Suprapubic skin (tissue), 4 donors: ENCODE measurements around the gene TECPR1. TPM values are rescaled to one million over a fixed set of nuclear protein-coding genes. Genes with fewer than 3 reads are reported as not detected.

Experiments used
- DNase-seq, 2 donors: peaks; one replicate each; pipeline ENCODE4 v3.0.0-alpha.2; 2019; ENCODE audit warnings: low spot score in 2 of 2
- H3K27ac ChIP-seq: fragments of 200-600 bp; sonication (generic); one replicate; pipeline ENCODE4 v1.5.1; 2019
- H3K27me3 ChIP-seq: fragments of 200-600 bp; sonication (generic); one replicate; pipeline ENCODE4 v1.5.1; 2019
- H3K36me3 ChIP-seq: fragments of 200-600 bp; sonication (generic); one replicate; pipeline ENCODE4 v1.5.1; 2019
- H3K4me1 ChIP-seq: fragments of 200-600 bp; sonication (generic); one replicate; pipeline ENCODE4 v1.5.1; 2019
- H3K4me3 ChIP-seq: fragments of 200-600 bp; sonication (generic); one replicate; pipeline ENCODE4 v1.5.1; 2019; ENCODE audit warnings: mild to moderate bottlenecking
- H3K9me3 ChIP-seq: fragments of 200-600 bp; sonication (generic); one replicate; pipeline ENCODE4 v1.5.1; 2019
- EP300 ChIP-seq: sonication (generic); formaldehyde crosslinking; IDR thresholded peaks from one replicate; pipeline ENCODE4 v1.6.1; 2017; ENCODE audit warnings: antibody characterized with exemption
- POLR2A ChIP-seq, 2 donors: fragments of 450-650 bp; IDR thresholded peaks; one replicate each; pipeline ENCODE4 v1.6.1; 2017; ENCODE audit warnings: antibody characterized with exemption in 2 of 2, mild to moderate bottlenecking in 2 of 2, moderate library complexity in 2 of 2
- POLR2AphosphoS5 ChIP-seq, 3 donors: sonication (generic); formaldehyde crosslinking; IDR thresholded peaks; one replicate each; pipeline ENCODE4 v1.6.1; 2017; ENCODE audit warnings: antibody characterized with exemption in 3 of 3
- WGBS: methylation state at CpG from one replicate; pipeline ENCODE4 v1.1.5; 2018; 5-methylcytosine and 5-hydroxymethylcytosine counted together
- total RNA-seq, 4 donors: library from RNA; depleted of rRNA; stranded (reverse); fragments of >200 nt; gene quantifications; one replicate each; pipeline ENCODE4 v1.1.0, GENCODE V29; 2016
- TF ChIP-seq, protein P1 (sequence below), 2 donors: fragments of 200-600 bp in 1 of 2; fragments of 450-650 bp in 1 of 2; sonication (generic) in 1 of 2; IDR thresholded peaks; one replicate each; pipeline ENCODE4 v1.5.1; 2016 to 2019; ENCODE audit warnings: antibody characterized with exemption in 2 of 2, mild to moderate bottlenecking in 1 of 2, moderate library complexity in 1 of 2

TECPR1 gene
- total RNA-seq, 4 donors from 2014 or later: 15.3 to 20.9 (median 16.5) TPM

- no peaks in the 10 kb centered on the region for H3K9me3 ChIP-seq
- peaks cover 20% of the 10 kb centered on the region for H3K4me1 ChIP-seq
- H3K4me3 ChIP-seq: no peak overlapping the region
- TF ChIP-seq POLR2AphosphoS5 (IDR thresholded peaks at IDR 0.05) (no peak), POLR2A (IDR thresholded peaks at IDR 0.05) (no peak), EP300 (no peak)
- TF ChIP-seq, protein P1, sequence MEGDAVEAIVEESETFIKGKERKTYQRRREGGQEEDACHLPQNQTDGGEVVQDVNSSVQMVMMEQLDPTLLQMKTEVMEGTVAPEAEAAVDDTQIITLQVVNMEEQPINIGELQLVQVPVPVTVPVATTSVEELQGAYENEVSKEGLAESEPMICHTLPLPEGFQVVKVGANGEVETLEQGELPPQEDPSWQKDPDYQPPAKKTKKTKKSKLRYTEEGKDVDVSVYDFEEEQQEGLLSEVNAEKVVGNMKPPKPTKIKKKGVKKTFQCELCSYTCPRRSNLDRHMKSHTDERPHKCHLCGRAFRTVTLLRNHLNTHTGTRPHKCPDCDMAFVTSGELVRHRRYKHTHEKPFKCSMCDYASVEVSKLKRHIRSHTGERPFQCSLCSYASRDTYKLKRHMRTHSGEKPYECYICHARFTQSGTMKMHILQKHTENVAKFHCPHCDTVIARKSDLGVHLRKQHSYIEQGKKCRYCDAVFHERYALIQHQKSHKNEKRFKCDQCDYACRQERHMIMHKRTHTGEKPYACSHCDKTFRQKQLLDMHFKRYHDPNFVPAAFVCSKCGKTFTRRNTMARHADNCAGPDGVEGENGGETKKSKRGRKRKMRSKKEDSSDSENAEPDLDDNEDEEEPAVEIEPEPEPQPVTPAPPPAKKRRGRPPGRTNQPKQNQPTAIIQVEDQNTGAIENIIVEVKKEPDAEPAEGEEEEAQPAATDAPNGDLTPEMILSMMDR (IDR thresholded peaks at IDR 0.05): peak; percentile 43 to 72
- DNase-seq: peak in 1 of 2 donors; percentile 69
- 34% methylated on average over 11 of the region's 14 CpGs for WGBS
- no peaks in the 10 kb centered on the region for H3K27me3 ChIP-seq
- H3K27ac ChIP-seq: peak overlapping the region; percentile 58
- peaks cover 29% of the 10 kb centered on the region for H3K36me3 ChIP-seq
Measured at GRCh38 chr7:98294798-98295382, 42.9 kb upstream of the TECPR1 start.

GRCh38 chr7:98294326-98294725, 42.3 kb upstream of the TECPR1 start:
- no peaks in the 10 kb centered on the region for H3K9me3 ChIP-seq
- H3K27me3 ChIP-seq: no peaks in the 10 kb centered on the region
- no peak overlapping the region for H3K27ac ChIP-seq
- WGBS: 80% methylated on average over 15 of the region's 15 CpGs
- no peak overlapping the region for H3K4me3 ChIP-seq
- peaks cover 24% of the 10 kb centered on the region for H3K4me1 ChIP-seq
- TF ChIP-seq POLR2AphosphoS5 (IDR thresholded peaks at IDR 0.05) (no peak), EP300 (no peak), POLR2A (IDR thresholded peaks at IDR 0.05) (no peak)
- TF ChIP-seq, protein P1 (IDR thresholded peaks at IDR 0.05): no peak
- peaks cover 29% of the 10 kb centered on the region for H3K36me3 ChIP-seq
- DNase-seq: no peak

DNA sequence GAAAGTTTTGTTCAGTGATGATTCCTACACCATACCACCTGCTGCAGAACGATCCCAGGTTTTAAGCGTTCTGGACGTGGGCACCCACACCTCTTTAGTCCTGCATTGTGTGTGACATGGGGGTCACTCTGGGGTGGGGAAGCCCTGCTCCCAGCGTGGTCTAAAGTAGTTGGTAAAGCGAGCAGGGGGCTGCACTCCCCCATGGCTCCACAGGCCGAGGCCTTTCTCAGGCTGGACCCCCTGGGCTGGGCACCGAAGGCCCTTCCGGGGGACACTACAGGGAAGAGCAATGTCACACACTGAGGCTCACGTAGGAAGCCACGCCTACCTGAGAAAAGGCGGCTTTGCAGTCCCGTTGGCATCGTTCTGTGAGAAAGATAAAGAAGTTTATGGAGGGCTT, 41.7 kb upstream of the TECPR1 start:
- Histone ChIP-seq H3K4me3 (no peak overlapping the region), H3K9me3 (no peaks in the 10 kb centered on the region), H3K27ac (no peak overlapping the region), H3K36me3 (peaks cover 35% of the 10 kb centered on the region), H3K27me3 (no peaks in the 10 kb centered on the region), H3K4me1 (peaks cover 30% of the 10 kb centered on the region)
- 92% methylated on average over 13 of the region's 13 CpGs for WGBS
- TF ChIP-seq POLR2AphosphoS5 (IDR thresholded peaks at IDR 0.05): no peak
- TF ChIP-seq POLR2A (IDR thresholded peaks at IDR 0.05): no peak
- TF ChIP-seq, protein P1 (IDR thresholded peaks at IDR 0.05): no peak
- TF ChIP-seq EP300: no peak
- DNase-seq: no peak

DNA sequence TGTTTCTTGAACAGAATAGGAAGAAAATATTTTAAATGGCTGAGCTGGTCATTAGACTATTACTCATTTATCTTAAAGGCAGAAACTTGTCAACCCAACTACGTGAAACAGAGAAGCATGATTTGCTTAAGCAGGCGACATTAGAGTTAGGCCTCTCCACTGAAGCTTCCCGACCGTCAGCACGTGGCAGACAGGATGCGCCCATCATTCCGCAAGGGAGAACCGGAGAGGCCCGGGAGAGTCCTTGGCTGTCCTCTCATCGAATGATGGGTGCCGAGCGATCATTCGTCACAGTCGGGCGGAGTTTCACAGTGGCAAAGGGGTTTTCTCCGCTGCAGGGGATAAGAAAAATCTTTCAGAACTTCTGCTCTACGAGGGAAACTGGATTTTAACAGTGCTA, 41.2 kb upstream of the TECPR1 start:
- TF ChIP-seq EP300 (no peak), POLR2AphosphoS5 (IDR thresholded peaks at IDR 0.05) (no peak), POLR2A (IDR thresholded peaks at IDR 0.05) (no peak)
- TF ChIP-seq, protein P1 (IDR thresholded peaks at IDR 0.05): no peak
- Histone ChIP-seq H3K4me1 (peaks cover 35% of the 10 kb centered on the region), H3K27ac (no peak overlapping the region), H3K4me3 (no peak overlapping the region), H3K9me3 (no peaks in the 10 kb centered on the region), H3K27me3 (no peaks in the 10 kb centered on the region), H3K36me3 (peaks cover 38% of the 10 kb centered on the region)
- 85% methylated on average over 17 of the region's 17 CpGs for WGBS
- DNase-seq: no peak

DNA sequence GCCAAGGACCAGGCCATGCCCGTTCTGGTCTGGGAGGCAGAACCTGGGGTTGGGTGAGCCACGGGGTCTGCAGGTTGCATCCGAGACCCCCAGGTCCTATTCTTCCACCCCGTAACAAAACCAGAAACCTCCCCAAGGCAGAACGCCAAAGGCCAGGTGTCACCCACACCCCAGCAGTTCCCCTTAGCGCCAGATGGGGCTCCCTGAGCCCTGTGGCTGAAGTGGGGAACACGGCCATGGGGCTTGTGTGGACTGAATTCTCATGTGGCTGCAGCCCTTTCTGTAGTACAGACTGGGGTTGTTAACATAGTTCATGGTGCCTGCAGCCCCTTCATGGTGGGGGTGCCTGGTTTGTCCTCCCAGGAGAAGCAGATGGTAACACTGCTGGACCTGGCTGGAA, 39.7 kb upstream of the TECPR1 start:
- DNase-seq: no peak
- Histone ChIP-seq H3K36me3 (peaks cover 38% of the 10 kb centered on the region), H3K4me1 (peaks cover 50% of the 10 kb centered on the region), H3K4me3 (no peak overlapping the region), H3K27me3 (no peaks in the 10 kb centered on the region), H3K9me3 (no peaks in the 10 kb centered on the region), H3K27ac (no peak overlapping the region)
- 78% methylated on average over 7 of the region's 7 CpGs for WGBS
- TF ChIP-seq POLR2A (IDR thresholded peaks at IDR 0.05) (no peak), POLR2AphosphoS5 (IDR thresholded peaks at IDR 0.05) (no peak), EP300 (no peak)
- TF ChIP-seq, protein P1 (IDR thresholded peaks at IDR 0.05): no peak
